Measurements from ENCODE around the gene GIT1.

- TF ChIP-seq, protein P1, sequence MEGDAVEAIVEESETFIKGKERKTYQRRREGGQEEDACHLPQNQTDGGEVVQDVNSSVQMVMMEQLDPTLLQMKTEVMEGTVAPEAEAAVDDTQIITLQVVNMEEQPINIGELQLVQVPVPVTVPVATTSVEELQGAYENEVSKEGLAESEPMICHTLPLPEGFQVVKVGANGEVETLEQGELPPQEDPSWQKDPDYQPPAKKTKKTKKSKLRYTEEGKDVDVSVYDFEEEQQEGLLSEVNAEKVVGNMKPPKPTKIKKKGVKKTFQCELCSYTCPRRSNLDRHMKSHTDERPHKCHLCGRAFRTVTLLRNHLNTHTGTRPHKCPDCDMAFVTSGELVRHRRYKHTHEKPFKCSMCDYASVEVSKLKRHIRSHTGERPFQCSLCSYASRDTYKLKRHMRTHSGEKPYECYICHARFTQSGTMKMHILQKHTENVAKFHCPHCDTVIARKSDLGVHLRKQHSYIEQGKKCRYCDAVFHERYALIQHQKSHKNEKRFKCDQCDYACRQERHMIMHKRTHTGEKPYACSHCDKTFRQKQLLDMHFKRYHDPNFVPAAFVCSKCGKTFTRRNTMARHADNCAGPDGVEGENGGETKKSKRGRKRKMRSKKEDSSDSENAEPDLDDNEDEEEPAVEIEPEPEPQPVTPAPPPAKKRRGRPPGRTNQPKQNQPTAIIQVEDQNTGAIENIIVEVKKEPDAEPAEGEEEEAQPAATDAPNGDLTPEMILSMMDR (conservative IDR thresholded peaks at IDR 0.05; ENCODE audit: low read depth in 2 of 2): no peak
- no peak for TF ChIP-seq POLR2AphosphoS5 (IDR thresholded peaks at IDR 0.05; ENCODE audit: low read depth)
- no peak for TF ChIP-seq EZH2phosphoT487 (IDR thresholded peaks at IDR 0.05; ENCODE audit: unreplicated experiment)
- no peak for TF ChIP-seq EZH2 (IDR thresholded peaks at IDR 0.05; ENCODE audit: low read depth, unreplicated experiment)
- no peak for TF ChIP-seq ZNF114 (CRISPR knock-in tag; IDR thresholded peaks at IDR 0.05)
- TF ChIP-seq REST (IDR thresholded peaks at IDR 0.05; ENCODE audit: unreplicated experiment): no peak
- TF ChIP-seq CREB1 (CRISPR knock-in tag; IDR thresholded peaks at IDR 0.05; ENCODE audit: low read depth): no peak
- TF ChIP-seq JUNB (IDR thresholded peaks at IDR 0.05; ENCODE audit: unreplicated experiment): no peak
These were observed 22.6 kb upstream of the GIT1 start for GRCh38 chr17:29612094-29612403.

All from GM23338 (cell line).